ENCODE data around the gene SYPL1.
"Not testable (repeated sequence)": the region's sequence is repeated elsewhere in the genome, so short reads cannot be mapped to it uniquely, and the experiment has no call there.

The SYPL1 gene

DNA sequence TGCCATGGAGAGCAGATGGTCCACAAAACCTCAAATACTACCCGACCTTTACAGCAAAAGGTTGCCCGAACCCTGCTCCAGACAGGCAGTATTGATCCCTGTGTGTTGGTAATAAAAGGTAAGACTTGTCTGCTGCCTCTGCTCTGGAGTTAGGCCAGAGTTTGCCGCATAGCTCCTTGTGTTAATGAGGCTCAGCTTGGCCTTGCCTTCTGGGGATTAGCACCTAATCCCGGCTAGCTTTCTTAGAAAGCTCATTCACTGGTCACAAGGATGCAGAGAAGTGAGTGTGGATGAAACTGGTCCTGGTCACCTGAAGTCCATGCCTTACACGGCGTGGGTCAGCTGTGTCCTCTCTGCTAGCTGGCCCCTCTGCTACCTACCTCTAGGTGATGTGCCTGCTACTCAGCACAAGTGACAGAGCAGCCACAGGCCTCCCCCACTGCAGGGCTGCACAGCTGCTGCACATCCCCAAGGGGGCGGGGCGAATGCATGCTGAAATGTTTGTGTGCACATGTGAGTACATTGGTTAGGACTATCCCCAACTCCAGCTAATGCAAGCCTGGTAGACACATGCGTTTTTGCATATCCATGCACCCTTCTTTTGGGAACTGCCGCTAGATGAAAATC, 31.7 kb upstream of the SYPL1 start:
- TF ChIP-seq, protein P1, sequence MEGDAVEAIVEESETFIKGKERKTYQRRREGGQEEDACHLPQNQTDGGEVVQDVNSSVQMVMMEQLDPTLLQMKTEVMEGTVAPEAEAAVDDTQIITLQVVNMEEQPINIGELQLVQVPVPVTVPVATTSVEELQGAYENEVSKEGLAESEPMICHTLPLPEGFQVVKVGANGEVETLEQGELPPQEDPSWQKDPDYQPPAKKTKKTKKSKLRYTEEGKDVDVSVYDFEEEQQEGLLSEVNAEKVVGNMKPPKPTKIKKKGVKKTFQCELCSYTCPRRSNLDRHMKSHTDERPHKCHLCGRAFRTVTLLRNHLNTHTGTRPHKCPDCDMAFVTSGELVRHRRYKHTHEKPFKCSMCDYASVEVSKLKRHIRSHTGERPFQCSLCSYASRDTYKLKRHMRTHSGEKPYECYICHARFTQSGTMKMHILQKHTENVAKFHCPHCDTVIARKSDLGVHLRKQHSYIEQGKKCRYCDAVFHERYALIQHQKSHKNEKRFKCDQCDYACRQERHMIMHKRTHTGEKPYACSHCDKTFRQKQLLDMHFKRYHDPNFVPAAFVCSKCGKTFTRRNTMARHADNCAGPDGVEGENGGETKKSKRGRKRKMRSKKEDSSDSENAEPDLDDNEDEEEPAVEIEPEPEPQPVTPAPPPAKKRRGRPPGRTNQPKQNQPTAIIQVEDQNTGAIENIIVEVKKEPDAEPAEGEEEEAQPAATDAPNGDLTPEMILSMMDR (IDR thresholded peaks at IDR 0.05; ENCODE audit: insufficient read depth, low read length, missing control alignments): no peak
- no peak for DNase-seq (ENCODE audit: low read depth, low spot score)
- ChIA-PET CTCF (interaction anchor here (1.2 to 2.8 kb wide), 3 partner anchors 10 to 89 kb away, joined by 3 to 14 read pairs (median 6); no protein-coding TSS in a partner anchor), POLR2A (no interaction called here)
- H3K4me3 ChIP-seq (ENCODE audit: low read depth, low read length): no peak overlapping the region

- ChIA-PET CTCF (interaction anchor here (0.9 to 2.8 kb wide), 3 partner anchors 10 to 85 kb away, joined by 3 to 14 read pairs (median 4); no protein-coding TSS in a partner anchor), POLR2A (no interaction called here)
- no peak for DNase-seq (ENCODE audit: low read depth, low spot score)
- TF ChIP-seq, protein P1 (IDR thresholded peaks at IDR 0.05; ENCODE audit: insufficient read depth, low read length, missing control alignments): no peak
- no peak overlapping the region for H3K4me3 ChIP-seq (ENCODE audit: low read depth, low read length)
These were observed 30.0 kb upstream of the SYPL1 start for GRCh38 chr7:106142136-106142535.

- TF ChIP-seq, protein P1 (IDR thresholded peaks at IDR 0.05; ENCODE audit: insufficient read depth, low read length, missing control alignments): no peak
- CTCF ChIA-PET: interaction anchor here (0.7 to 1.7 kb wide), 5 partner anchors 15 to 85 kb away, joined by 3 to 5 read pairs (median 4); partner anchors contain the start of gene SYPL1
- POLR2A ChIA-PET: no interaction called here
- no peak for DNase-seq (ENCODE audit: low read depth, low spot score)
- H3K4me3 ChIP-seq (ENCODE audit: low read depth, low read length): no peak overlapping the region
These were observed 28.5 kb upstream of the SYPL1 start for GRCh38 chr7:106140406-106141173.

GRCh38 chr7:106139265-106140251, 27.4 kb upstream of the SYPL1 start:
- no peak overlapping the region for H3K4me3 ChIP-seq (ENCODE audit: low read depth, low read length)
- ChIA-PET POLR2A (no interaction called here), CTCF (interaction anchor here (0.8 to 1.7 kb wide), 6 partner anchors 13 to 98 kb away, joined by 3 to 5 read pairs (median 4); no protein-coding TSS in a partner anchor)
- DNase-seq (ENCODE audit: low read depth, low spot score): peak; percentile 23
- TF ChIP-seq, protein P1 (IDR thresholded peaks at IDR 0.05; ENCODE audit: insufficient read depth, low read length, missing control alignments): no peak

GRCh38 chr7:106138776-106139175, 26.7 kb upstream of the SYPL1 start:
- ChIA-PET POLR2A (no interaction called here), CTCF (interaction anchor here (1.0 to 1.7 kb wide), 4 partner anchors 14 to 97 kb away, joined by 4 to 5 read pairs (median 4); no protein-coding TSS in a partner anchor)

GRCh38 chr7:106138181-106138580, 26.1 kb upstream of the SYPL1 start:
- DNase-seq (ENCODE audit: low read depth, low spot score); H3K4me3 ChIP-seq (ENCODE audit: low read depth, low read length); POLR2A ChIA-PET: not testable (repeated sequence)
- CTCF ChIA-PET: interaction anchor here (1.0 kb wide), 1 partner anchor 15 kb away, joined by 4 read pairs; no protein-coding TSS in a partner anchor

More at GRCh38 chr7:106138776-106139175, 26.7 kb upstream of the SYPL1 start:
- TF ChIP-seq, protein P1 (IDR thresholded peaks at IDR 0.05; ENCODE audit: insufficient read depth, low read length, missing control alignments): no peak
- H3K4me3 ChIP-seq (ENCODE audit: low read depth, low read length): no peak overlapping the region
- no peak for DNase-seq (ENCODE audit: low read depth, low spot score)

Data from AG04449 (cell line).